PC-9 (cell line): ENCODE results near the gene RGN. TPM values are rescaled to one million over a fixed set of nuclear protein-coding genes. Genes with fewer than 3 reads are reported as not detected.

Source experiments
- BruUV-seq: library from RNA; stranded (reverse); fragments of 400-500 nt; replicated peaks from 2 replicates; lab custom pipeline; 2021; lab: Mats Ljungman, UMichigan
- CTCF ChIA-PET: fragments of 300-600 bp; sonication (Branson Sonifier 250); formaldehyde crosslinking; loops from one replicate; lab custom pipeline; 2022; ENCODE audit warnings: antibody characterized with exemption; lab: Charles Lee
- POLR2A ChIA-PET: fragments of 300-600 bp; sonication (Branson Sonifier 250); formaldehyde crosslinking; loops from one replicate; lab custom pipeline; 2022; ENCODE audit warnings: antibody characterized with exemption; ENCODE audit not compliant: unreplicated experiment; lab: Charles Lee
- DNase-seq, 2 experiments: peaks; one replicate each; pipeline versions ENCODE4 v3.0.0 to v3.0.0-alpha.2; 2015 to 2022; ENCODE audit warnings: mixed read lengths in 1 of 2
- H2AFZ ChIP-seq: fragments of 200-600 bp; sonication (generic); 2 replicates; pipeline ENCODE4 v1.8.1; 2017; ENCODE audit warnings: antibody characterized with exemption
- H3F3A ChIP-seq: fragments of 200-600 bp; sonication (generic); 2 replicates; pipeline ENCODE4 v1.8.1; 2017; ENCODE audit warnings: antibody characterized with exemption, mild to moderate bottlenecking, low read depth; ENCODE audit not compliant: insufficient read depth
- H3K27ac ChIP-seq: fragments of 200-600 bp; sonication (generic); 2 replicates; pipeline ENCODE4 v1.6.1; 2016; ENCODE audit warnings: mixed run types
- H3K27me3 ChIP-seq: fragments of 200-600 bp; sonication (generic); 2 replicates; pipeline ENCODE4 v1.6.1; 2016; ENCODE audit warnings: low read depth, mixed run types; ENCODE audit not compliant: insufficient read depth
- H3K36me3 ChIP-seq: fragments of 200-600 bp; sonication (generic); 2 replicates; pipeline ENCODE4 v1.6.1; 2016; ENCODE audit warnings: low read depth, mixed run types
- H3K4me1 ChIP-seq: fragments of 200-600 bp; sonication (generic); replicated peaks from 2 replicates; pipeline ENCODE4 v1.6.1; 2016; ENCODE audit warnings: mixed run types; ENCODE audit not compliant: insufficient read depth
- H3K4me2 ChIP-seq: fragments of 200-600 bp; sonication (generic); 2 replicates; pipeline ENCODE4 v1.6.1; 2017; ENCODE audit warnings: mixed run types
- H3K4me3 ChIP-seq: fragments of 200-600 bp; sonication (generic); 2 replicates; pipeline ENCODE4 v1.6.1; 2016; ENCODE audit warnings: mixed run types
- H3K79me2 ChIP-seq: fragments of 200-600 bp; sonication (generic); 2 replicates; pipeline ENCODE4 v1.6.1; 2017; ENCODE audit warnings: low read depth, mixed run types
- H3K9me2 ChIP-seq: fragments of 200-600 bp; sonication (generic); 2 replicates; pipeline ENCODE4 v1.8.1; 2017; ENCODE audit warnings: mild to moderate bottlenecking; ENCODE audit not compliant: insufficient read depth
- H3K9me3 ChIP-seq: fragments of 200-600 bp; sonication (generic); 2 replicates; pipeline ENCODE4 v1.8.1; 2016; ENCODE audit warnings: low read depth; ENCODE audit not compliant: insufficient read depth
- H4K20me1 ChIP-seq: fragments of 200-600 bp; sonication (generic); 2 replicates; pipeline ENCODE4 v1.8.1; 2017; ENCODE audit not compliant: insufficient read depth
- EZH2 ChIP-seq: fragments of 200-600 bp; sonication (generic); IDR thresholded peaks from 2 replicates; pipeline ENCODE4 v1.8.0; 2017; ENCODE audit warnings: antibody characterized with exemption, low read depth
- intact Hi-C: fragments of 100-400 bp; cut with micrococcal nuclease; formaldehyde crosslinking; loops from one replicate; pipeline ENCODE4 v1.10.0; 2022; ENCODE audit not compliant: unreplicated experiment
- total RNA-seq: library from RNA; stranded (reverse); gene quantifications from 2 replicates; pipeline ENCODE4 v1.2.3, GENCODE V29; 2021
- TF ChIP-seq, protein P1 (sequence below): fragments of 200-600 bp; sonication (generic); conservative IDR thresholded peaks from 2 replicates; pipeline ENCODE4 v1.6.1; 2017; ENCODE audit warnings: mixed run types, antibody characterized with exemption, mild to moderate bottlenecking, moderate library complexity

Gene RGN
- total RNA-seq, 1 experiment from 2014 or later, result 0.33 TPM

DNA sequence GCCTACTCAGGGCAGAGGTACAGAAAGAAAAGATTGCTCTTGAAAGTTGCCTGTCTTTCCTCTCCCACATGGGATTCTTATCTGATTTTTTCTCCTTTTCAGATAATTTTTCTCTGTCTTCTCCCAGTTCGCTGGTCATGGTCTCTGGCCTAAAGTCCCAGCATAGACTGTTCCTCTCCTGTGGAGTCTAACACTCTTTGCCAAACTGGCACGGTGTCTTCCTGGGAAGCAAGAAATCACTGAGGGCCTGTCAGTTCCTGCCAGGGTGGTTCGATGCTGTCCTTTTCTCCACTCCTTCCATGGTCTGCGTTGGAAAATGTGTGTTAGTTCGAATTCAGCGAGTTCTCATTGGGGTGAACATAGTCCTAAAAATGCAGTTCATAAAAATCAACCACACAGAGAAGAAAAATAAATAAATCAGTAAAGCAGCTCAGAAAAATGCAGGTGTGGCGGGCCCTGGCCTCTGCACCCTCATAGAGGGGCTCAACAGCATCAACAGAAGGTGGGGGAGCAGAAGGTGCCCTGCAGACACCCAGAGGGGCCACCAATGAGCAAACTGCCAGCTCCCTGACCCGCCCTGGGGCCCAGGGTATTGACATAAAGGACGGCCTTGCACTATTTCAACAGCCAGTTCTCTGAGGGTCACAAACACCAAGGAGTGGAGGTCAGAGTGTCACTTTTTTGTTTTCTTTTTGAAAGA lies 2.1 kb downstream of the RGN start:
- H3K9me2 ChIP-seq, result no peaks in the 10 kb centered on the region
- no peaks in the 10 kb centered on the region for H3K79me2 ChIP-seq
- no peaks in the 10 kb centered on the region for H3K9me3 ChIP-seq
- no peaks in the 10 kb centered on the region for H3F3A ChIP-seq
- TF ChIP-seq, protein P1, sequence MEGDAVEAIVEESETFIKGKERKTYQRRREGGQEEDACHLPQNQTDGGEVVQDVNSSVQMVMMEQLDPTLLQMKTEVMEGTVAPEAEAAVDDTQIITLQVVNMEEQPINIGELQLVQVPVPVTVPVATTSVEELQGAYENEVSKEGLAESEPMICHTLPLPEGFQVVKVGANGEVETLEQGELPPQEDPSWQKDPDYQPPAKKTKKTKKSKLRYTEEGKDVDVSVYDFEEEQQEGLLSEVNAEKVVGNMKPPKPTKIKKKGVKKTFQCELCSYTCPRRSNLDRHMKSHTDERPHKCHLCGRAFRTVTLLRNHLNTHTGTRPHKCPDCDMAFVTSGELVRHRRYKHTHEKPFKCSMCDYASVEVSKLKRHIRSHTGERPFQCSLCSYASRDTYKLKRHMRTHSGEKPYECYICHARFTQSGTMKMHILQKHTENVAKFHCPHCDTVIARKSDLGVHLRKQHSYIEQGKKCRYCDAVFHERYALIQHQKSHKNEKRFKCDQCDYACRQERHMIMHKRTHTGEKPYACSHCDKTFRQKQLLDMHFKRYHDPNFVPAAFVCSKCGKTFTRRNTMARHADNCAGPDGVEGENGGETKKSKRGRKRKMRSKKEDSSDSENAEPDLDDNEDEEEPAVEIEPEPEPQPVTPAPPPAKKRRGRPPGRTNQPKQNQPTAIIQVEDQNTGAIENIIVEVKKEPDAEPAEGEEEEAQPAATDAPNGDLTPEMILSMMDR, result no peak
- TF ChIP-seq EZH2, result no peak
- no TSS peak for BruUV-seq
- no peak overlapping the region for H2AFZ ChIP-seq
- no peak overlapping the region for H3K27ac ChIP-seq
- no peaks in the 10 kb centered on the region for H3K27me3 ChIP-seq
- H3K4me1 ChIP-seq, result no peaks in the 10 kb centered on the region
- H3K4me2 ChIP-seq, result no peak overlapping the region
- intact Hi-C loops, result no loop called here
- POLR2A ChIA-PET, result no interaction called here
- no peak overlapping the region for H3K4me3 ChIP-seq
- no peaks in the 10 kb centered on the region for H3K36me3 ChIP-seq
- no peaks in the 10 kb centered on the region for H4K20me1 ChIP-seq
- DNase-seq, result no peak
- CTCF ChIA-PET, result no interaction called here

GRCh38 chrX:47080915-47081236 lies 2.6 kb downstream of the RGN start:
- Histone ChIP-seq H3K4me1 (no peaks in the 10 kb centered on the region), H3K27me3 (no peaks in the 10 kb centered on the region), H3K4me3 (no peak overlapping the region), H3F3A (no peaks in the 10 kb centered on the region), H3K27ac (no peak overlapping the region), H3K9me3 (no peaks in the 10 kb centered on the region), H3K9me2 (no peaks in the 10 kb centered on the region), H3K36me3 (no peaks in the 10 kb centered on the region), H3K4me2 (no peak overlapping the region), H3K79me2 (no peaks in the 10 kb centered on the region), H4K20me1 (no peaks in the 10 kb centered on the region), H2AFZ (no peak overlapping the region)
- DNase-seq, result no peak
- no TSS peak for BruUV-seq
- POLR2A ChIA-PET, result no interaction called here
- TF ChIP-seq EZH2, result no peak
- TF ChIP-seq, protein P1, result no peak
- intact Hi-C loops, result no loop called here
- CTCF ChIA-PET, result no interaction called here

GRCh38 chrX:47091149-47091775 lies 13.0 kb downstream of the RGN start:
- no peak overlapping the region for H2AFZ ChIP-seq
- intact Hi-C loops, result loop anchor here (5.0 kb wide), 1 partner anchor 189 kb away; no protein-coding TSS in a partner anchor
- H3K4me1 ChIP-seq, result no peaks in the 10 kb centered on the region
- H3K9me2 ChIP-seq, result no peaks in the 10 kb centered on the region
- no peaks in the 10 kb centered on the region for H3K79me2 ChIP-seq
- H3K9me3 ChIP-seq, result no peaks in the 10 kb centered on the region
- H3K4me3 ChIP-seq, result no peak overlapping the region
- H3K36me3 ChIP-seq, result no peaks in the 10 kb centered on the region
- no peaks in the 10 kb centered on the region for H3K27me3 ChIP-seq
- BruUV-seq, result no TSS peak
- DNase-seq, result no peak
- CTCF ChIA-PET, result no interaction called here
- no peak overlapping the region for H3K27ac ChIP-seq
- POLR2A ChIA-PET, result no interaction called here
- no peaks in the 10 kb centered on the region for H3F3A ChIP-seq
- no peak overlapping the region for H3K4me2 ChIP-seq
- TF ChIP-seq, protein P1, result no peak
- no peak for TF ChIP-seq EZH2
- no peaks in the 10 kb centered on the region for H4K20me1 ChIP-seq
